Erythroblast (primary cell): ENCODE results near the gene MDK.

Experiments
- GATA1 ChIP-seq: IDR thresholded peaks from 2 replicates; pipeline ENCODE4 v1.6.1; 2011; ENCODE audit warnings: low read depth, mild to moderate bottlenecking, control low read depth, low read length, moderate library complexity
- POLR2A ChIP-seq: IDR thresholded peaks from 2 replicates; pipeline ENCODE4 v1.6.1; 2011; ENCODE audit warnings: mild to moderate bottlenecking, low read length

GRCh38 chr11:46410021-46410420, 28.6 kb downstream of the MDK start:
- no peak for TF ChIP-seq POLR2A
- no peak for TF ChIP-seq GATA1
